ENCODE results near the gene ANO4. TPM values are rescaled to one million over a fixed set of nuclear protein-coding genes. Genes with fewer than 3 reads are reported as not detected.

Gene ANO4
- total and polyA plus RNA-seq, 2 donors = 1.1 to 3.5 TPM

- no peaks in the 10 kb centered on the region for H3K36me3 ChIP-seq (ENCODE audit: insufficient read depth)
- H3K4me1 ChIP-seq (ENCODE audit: insufficient read depth) = no peaks in the 10 kb centered on the region
- H3K4me3 ChIP-seq (ENCODE audit: low read depth, low read length) = no peak overlapping the region
- 37% methylated on average over 3 of the region's 3 CpGs for WGBS
- H3K27ac ChIP-seq (ENCODE audit: low read depth) = no peak overlapping the region
- DNase-seq (ENCODE audit: extremely low spot score) = no peak
These were observed 208.3 kb downstream of the ANO4 start for GRCh38 chr12:101002696-101003419.

DNA sequence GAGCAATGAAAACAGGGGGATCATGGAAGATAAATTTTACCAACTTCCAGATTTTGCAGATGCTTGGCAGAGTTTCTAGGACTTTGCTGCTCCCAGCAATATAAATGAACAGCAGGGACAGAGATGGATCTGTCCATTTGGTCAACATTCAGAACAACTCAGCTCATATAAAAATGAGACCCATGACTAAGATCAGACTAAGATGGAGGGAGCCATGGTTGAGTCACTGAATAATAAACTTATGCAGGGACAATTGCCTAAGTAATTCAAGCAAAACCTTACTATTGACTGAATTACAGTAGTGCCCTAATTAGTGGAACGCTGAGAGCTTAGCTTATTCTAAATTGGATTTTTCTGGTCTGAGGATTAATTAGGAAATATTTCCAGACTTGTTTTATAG lies 210.3 kb downstream of the ANO4 start:
- H3K27ac ChIP-seq (ENCODE audit: low read depth) = no peak overlapping the region
- H3K36me3 ChIP-seq (ENCODE audit: insufficient read depth) = no peaks in the 10 kb centered on the region
- H3K4me3 ChIP-seq (ENCODE audit: low read depth, low read length) = no peak overlapping the region
- no peak for DNase-seq (ENCODE audit: extremely low spot score)
- no peaks in the 10 kb centered on the region for H3K4me1 ChIP-seq (ENCODE audit: insufficient read depth)
- 97% methylated on average over 1 of the region's 1 CpG for WGBS

GRCh38 chr12:101009274-101009673 lies 214.7 kb downstream of the ANO4 start:
- H3K36me3 ChIP-seq (ENCODE audit: insufficient read depth) = no peaks in the 10 kb centered on the region
- 94% methylated on average over 1 of the region's 1 CpG for WGBS
- DNase-seq (ENCODE audit: extremely low spot score) = no peak
- no peak overlapping the region for H3K4me3 ChIP-seq (ENCODE audit: low read depth, low read length)
- H3K4me1 ChIP-seq (ENCODE audit: insufficient read depth) = no peaks in the 10 kb centered on the region
- no peak overlapping the region for H3K27ac ChIP-seq (ENCODE audit: low read depth)

- no peak overlapping the region for H3K4me3 ChIP-seq (ENCODE audit: low read depth, low read length)
- 32% methylated on average over 1 of the region's 1 CpG for WGBS
- DNase-seq (ENCODE audit: extremely low spot score) = no peak
- no peaks in the 10 kb centered on the region for H3K36me3 ChIP-seq (ENCODE audit: insufficient read depth)
- no peaks in the 10 kb centered on the region for H3K4me1 ChIP-seq (ENCODE audit: insufficient read depth)
- H3K27ac ChIP-seq (ENCODE audit: low read depth) = no peak overlapping the region
These were observed 216.3 kb downstream of the ANO4 start for GRCh38 chr12:101010896-101011295.

DNA sequence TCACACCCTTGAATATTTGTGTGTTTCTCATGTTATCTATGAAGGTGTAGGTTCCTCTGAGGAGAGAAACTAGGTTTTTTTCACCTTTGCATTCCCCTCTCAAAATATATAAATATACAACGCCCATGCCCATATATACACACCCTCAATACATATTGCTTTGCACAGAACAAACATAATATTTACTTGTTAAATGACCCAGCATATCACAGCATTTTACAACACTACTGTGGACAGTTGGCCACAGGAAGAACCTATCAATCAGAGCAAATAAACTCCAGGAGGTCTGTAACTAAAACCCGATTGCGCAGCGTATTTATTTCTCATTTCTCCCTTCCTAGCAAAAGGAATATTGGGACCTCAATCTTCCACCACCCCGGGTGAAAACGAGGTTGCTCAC lies 219.4 kb downstream of the ANO4 start:
- H3K36me3 ChIP-seq (ENCODE audit: insufficient read depth) = no peaks in the 10 kb centered on the region
- no peak overlapping the region for H3K4me3 ChIP-seq (ENCODE audit: low read depth, low read length)
- WGBS = 81% methylated on average over 6 of the region's 6 CpGs
- DNase-seq (ENCODE audit: extremely low spot score) = no peak
- H3K4me1 ChIP-seq (ENCODE audit: insufficient read depth) = no peaks in the 10 kb centered on the region
- H3K27ac ChIP-seq (ENCODE audit: low read depth) = no peak overlapping the region

GRCh38 chr12:101015044-101015443 lies 220.5 kb downstream of the ANO4 start:
- H3K36me3 ChIP-seq (ENCODE audit: insufficient read depth) = no peaks in the 10 kb centered on the region
- no peak overlapping the region for H3K4me3 ChIP-seq (ENCODE audit: low read depth, low read length)
- no peak for DNase-seq (ENCODE audit: extremely low spot score)
- H3K4me1 ChIP-seq (ENCODE audit: insufficient read depth) = no peaks in the 10 kb centered on the region
- 89% methylated on average over 2 of the region's 2 CpGs for WGBS
- H3K27ac ChIP-seq (ENCODE audit: low read depth) = no peak overlapping the region

GRCh38 chr12:101018540-101018939 lies 224.0 kb downstream of the ANO4 start:
- H3K36me3 ChIP-seq (ENCODE audit: insufficient read depth) = no peaks in the 10 kb centered on the region
- H3K4me3 ChIP-seq (ENCODE audit: low read depth, low read length) = no peak overlapping the region
- 57% methylated on average over 2 of the region's 2 CpGs for WGBS
- H3K4me1 ChIP-seq (ENCODE audit: insufficient read depth) = no peaks in the 10 kb centered on the region
- no peak for DNase-seq (ENCODE audit: extremely low spot score)
- no peak overlapping the region for H3K27ac ChIP-seq (ENCODE audit: low read depth)

- no peaks in the 10 kb centered on the region for H3K36me3 ChIP-seq (ENCODE audit: insufficient read depth)
- 91% methylated on average over 4 of the region's 4 CpGs for WGBS
- DNase-seq (ENCODE audit: extremely low spot score) = no peak
- H3K27ac ChIP-seq (ENCODE audit: low read depth) = no peak overlapping the region
- H3K4me1 ChIP-seq (ENCODE audit: insufficient read depth) = no peaks in the 10 kb centered on the region
- H3K4me3 ChIP-seq (ENCODE audit: low read depth, low read length) = no peak overlapping the region
These were observed 224.6 kb downstream of the ANO4 start for GRCh38 chr12:101019201-101019600.

DNA sequence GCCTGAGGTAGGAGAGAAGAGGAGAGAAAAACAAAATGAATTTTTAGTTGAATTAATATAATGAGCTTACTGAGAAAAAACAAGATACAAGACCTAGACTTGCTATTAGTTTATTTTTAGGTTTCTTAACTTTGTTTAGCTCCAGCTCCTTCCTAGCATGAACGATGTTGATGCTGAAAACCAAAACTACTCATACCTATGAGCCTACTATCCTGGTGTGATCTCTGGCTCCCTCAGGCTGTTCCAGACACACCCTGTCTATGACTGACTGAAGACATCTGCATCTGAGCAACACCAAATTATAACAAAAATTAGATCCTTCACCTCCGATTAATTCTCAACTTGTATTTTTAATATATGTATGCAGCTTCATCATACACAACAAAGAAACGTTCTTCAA lies 225.1 kb downstream of the ANO4 start:
- no peaks in the 10 kb centered on the region for H3K36me3 ChIP-seq (ENCODE audit: insufficient read depth)
- 89% methylated on average over 3 of the region's 3 CpGs for WGBS
- H3K27ac ChIP-seq (ENCODE audit: low read depth) = no peak overlapping the region
- no peak overlapping the region for H3K4me3 ChIP-seq (ENCODE audit: low read depth, low read length)
- no peak for DNase-seq (ENCODE audit: extremely low spot score)
- no peaks in the 10 kb centered on the region for H3K4me1 ChIP-seq (ENCODE audit: insufficient read depth)

GRCh38 chr12:101021442-101021841 lies 226.9 kb downstream of the ANO4 start:
- Histone ChIP-seq H3K27ac (ENCODE audit: low read depth) (no peak overlapping the region), H3K4me1 (ENCODE audit: insufficient read depth) (no peaks in the 10 kb centered on the region), H3K36me3 (ENCODE audit: insufficient read depth) (no peaks in the 10 kb centered on the region), H3K4me3 (ENCODE audit: low read depth, low read length) (no peak overlapping the region)
- 91% methylated on average over 3 of the region's 3 CpGs for WGBS
- DNase-seq (ENCODE audit: extremely low spot score) = no peak

DNA sequence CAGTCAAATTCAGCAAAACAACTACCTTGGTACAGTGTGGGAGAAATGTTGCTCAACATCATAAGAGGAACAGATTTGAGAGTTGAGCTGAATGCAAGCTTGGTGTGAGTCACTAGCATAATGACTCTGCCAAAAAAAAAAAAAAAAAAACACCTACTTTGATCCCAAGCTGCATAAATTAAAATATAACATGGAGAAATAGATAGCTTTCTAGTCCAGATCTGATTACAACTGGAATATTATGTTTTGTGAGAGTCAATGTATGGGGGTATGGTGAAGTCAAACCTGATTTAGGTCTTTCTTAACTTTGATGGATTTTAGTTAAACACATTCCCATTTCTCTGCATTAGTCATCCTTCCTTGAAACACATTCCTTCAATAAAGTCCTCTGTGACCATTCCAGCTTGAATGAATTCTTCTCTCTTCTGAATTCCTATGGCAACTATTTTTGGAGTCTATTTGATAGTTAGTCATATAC lies 227.4 kb downstream of the ANO4 start:
- no peak overlapping the region for H3K27ac ChIP-seq (ENCODE audit: low read depth)
- DNase-seq (ENCODE audit: extremely low spot score) = no peak
- H3K4me1 ChIP-seq (ENCODE audit: insufficient read depth) = no peaks in the 10 kb centered on the region
- no peak overlapping the region for H3K4me3 ChIP-seq (ENCODE audit: low read depth, low read length)
- no peaks in the 10 kb centered on the region for H3K36me3 ChIP-seq (ENCODE audit: insufficient read depth)

DNA sequence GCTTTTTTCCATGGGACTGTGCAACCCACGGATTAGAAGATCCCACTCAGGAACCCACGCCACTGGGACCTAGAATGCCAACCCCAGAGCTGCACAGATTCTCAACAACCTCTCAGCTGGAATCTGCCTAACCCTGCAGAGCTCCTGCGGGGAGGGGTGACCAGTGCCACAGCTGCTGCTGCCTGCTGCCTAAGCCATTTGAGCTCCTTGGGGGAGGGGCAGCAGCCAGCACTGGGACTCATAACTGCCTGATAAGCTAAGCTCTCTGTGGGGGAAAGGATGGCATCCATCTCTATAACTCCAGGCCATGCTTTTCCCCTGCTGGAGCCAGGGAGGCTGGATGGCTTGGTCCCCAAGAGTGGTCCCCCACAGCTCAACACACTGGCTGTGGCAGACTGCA lies 232.6 kb downstream of the ANO4 start:
- no peak overlapping the region for H3K4me3 ChIP-seq (ENCODE audit: low read depth, low read length)
- WGBS = 70% methylated on average over 3 of the region's 3 CpGs
- no peak overlapping the region for H3K27ac ChIP-seq (ENCODE audit: low read depth)
- no peaks in the 10 kb centered on the region for H3K36me3 ChIP-seq (ENCODE audit: insufficient read depth)
- no peaks in the 10 kb centered on the region for H3K4me1 ChIP-seq (ENCODE audit: insufficient read depth)
- no peak for DNase-seq (ENCODE audit: extremely low spot score)

- no peaks in the 10 kb centered on the region for H3K4me1 ChIP-seq (ENCODE audit: insufficient read depth)
- H3K27ac ChIP-seq (ENCODE audit: low read depth) = no peak overlapping the region
- DNase-seq (ENCODE audit: extremely low spot score) = no peak
- H3K4me3 ChIP-seq (ENCODE audit: low read depth, low read length) = no peak overlapping the region
- 92% methylated on average over 4 of the region's 4 CpGs for WGBS
- no peaks in the 10 kb centered on the region for H3K36me3 ChIP-seq (ENCODE audit: insufficient read depth)
These were observed 233.2 kb downstream of the ANO4 start for GRCh38 chr12:101027816-101028215.

GRCh38 chr12:101038289-101038871 lies 243.8 kb downstream of the ANO4 start:
- Histone ChIP-seq H3K4me1 (ENCODE audit: insufficient read depth) (no peaks in the 10 kb centered on the region), H3K4me3 (ENCODE audit: low read depth, low read length) (no peak overlapping the region), H3K27ac (ENCODE audit: low read depth) (no peak overlapping the region), H3K36me3 (ENCODE audit: insufficient read depth) (no peaks in the 10 kb centered on the region)
- no peak for DNase-seq (ENCODE audit: extremely low spot score)
- 63% methylated on average over 2 of the region's 2 CpGs for WGBS

All from urinary bladder (tissue), 4 donors.